ENCODE measurements around the gene CPTP. TPM values are rescaled to one million over a fixed set of nuclear protein-coding genes. Genes with fewer than 3 reads are reported as not detected.

Gene CPTP
- total RNA-seq, 1 experiment from 2014 or later = 14.0 TPM

DNA sequence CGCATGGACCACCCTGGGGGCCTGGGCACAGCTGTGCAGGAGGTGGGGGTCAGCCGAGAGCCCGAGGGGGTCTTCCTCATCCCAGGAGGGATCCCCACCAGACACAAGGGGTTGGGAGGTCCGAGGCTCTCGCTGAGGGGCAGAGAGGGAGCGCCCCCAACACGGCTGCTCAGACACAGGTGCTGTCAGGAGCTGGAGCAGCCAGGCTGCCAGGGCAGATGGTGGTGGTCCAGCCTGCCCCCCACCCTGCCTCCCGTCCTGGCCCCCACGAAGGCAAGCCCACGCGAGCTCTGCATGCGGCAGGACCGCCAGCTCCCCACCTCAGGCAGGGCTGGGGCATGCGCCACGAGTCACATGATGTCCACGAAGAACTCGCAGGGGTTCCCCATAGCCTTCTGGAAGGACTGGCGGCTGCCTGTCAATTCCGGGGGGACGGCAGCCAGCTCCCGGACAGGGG is 11.2 kb downstream of the CPTP start:
- no peak overlapping the region for H2BK15ac ChIP-seq (ENCODE audit: low read depth, low read length)
- no peak overlapping the region for H3K14ac ChIP-seq (ENCODE audit: insufficient read depth, low read length)
- no peaks in the 10 kb centered on the region for H3K27me3 Mint-ChIP-seq (ENCODE audit: low read depth)
- H3K9ac ChIP-seq (ENCODE audit: extremely low read depth, insufficient read length, low read length) = no peak overlapping the region
- H3K9me3 Mint-ChIP-seq = peaks cover 0 to 2% of the 10 kb centered on the region in 2 experiments; a peak in 2 of 5 replicates
- no peak overlapping the region for H3K27ac Mint-ChIP-seq
- H3K36me3 Mint-ChIP-seq (ENCODE audit: insufficient read depth in 1 of 3, low read depth in 3 of 3) = peaks cover 8 to 25% (median 17%) of the 10 kb centered on the region in 3 experiments; a peak in 6 of 7 replicates
- no peak overlapping the region for H2BK120ac ChIP-seq (ENCODE audit: low read depth, low read length, poor library complexity, severe bottlenecking)
- H3K18ac ChIP-seq (ENCODE audit: insufficient read length, low read depth, low read length) = no peak overlapping the region
- H4K8ac ChIP-seq (replicated peaks; ENCODE audit: insufficient read length, low read depth, low read length) = no peak overlapping the region
- no peak overlapping the region for H2BK12ac ChIP-seq (ENCODE audit: insufficient read length, low read depth, low read length)
- no peak overlapping the region for H2AK5ac ChIP-seq (ENCODE audit: insufficient read length, low read length)
- H3K79me1 ChIP-seq (ENCODE audit: insufficient read depth, low read depth, low read length, poor library complexity, severe bottlenecking) = no peaks in the 10 kb centered on the region
- H4K5ac ChIP-seq (ENCODE audit: insufficient read length, low read depth, low read length) = no peak overlapping the region
- no peak overlapping the region for H2BK20ac ChIP-seq (ENCODE audit: low read depth, low read length, poor library complexity, severe bottlenecking)
- no peak for DNase-seq
- TF ChIP-seq, protein P1, sequence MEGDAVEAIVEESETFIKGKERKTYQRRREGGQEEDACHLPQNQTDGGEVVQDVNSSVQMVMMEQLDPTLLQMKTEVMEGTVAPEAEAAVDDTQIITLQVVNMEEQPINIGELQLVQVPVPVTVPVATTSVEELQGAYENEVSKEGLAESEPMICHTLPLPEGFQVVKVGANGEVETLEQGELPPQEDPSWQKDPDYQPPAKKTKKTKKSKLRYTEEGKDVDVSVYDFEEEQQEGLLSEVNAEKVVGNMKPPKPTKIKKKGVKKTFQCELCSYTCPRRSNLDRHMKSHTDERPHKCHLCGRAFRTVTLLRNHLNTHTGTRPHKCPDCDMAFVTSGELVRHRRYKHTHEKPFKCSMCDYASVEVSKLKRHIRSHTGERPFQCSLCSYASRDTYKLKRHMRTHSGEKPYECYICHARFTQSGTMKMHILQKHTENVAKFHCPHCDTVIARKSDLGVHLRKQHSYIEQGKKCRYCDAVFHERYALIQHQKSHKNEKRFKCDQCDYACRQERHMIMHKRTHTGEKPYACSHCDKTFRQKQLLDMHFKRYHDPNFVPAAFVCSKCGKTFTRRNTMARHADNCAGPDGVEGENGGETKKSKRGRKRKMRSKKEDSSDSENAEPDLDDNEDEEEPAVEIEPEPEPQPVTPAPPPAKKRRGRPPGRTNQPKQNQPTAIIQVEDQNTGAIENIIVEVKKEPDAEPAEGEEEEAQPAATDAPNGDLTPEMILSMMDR (conservative IDR thresholded peaks at IDR 0.05) = no peak
- no peak overlapping the region for H3K23ac ChIP-seq (ENCODE audit: insufficient read length, low read depth, low read length)
- H3K4me1 ChIP-seq (ENCODE audit: insufficient read depth, low read length) = no peaks in the 10 kb centered on the region
- no peaks in the 10 kb centered on the region for H4K20me1 ChIP-seq (ENCODE audit: control insufficient read depth, insufficient read depth, insufficient read length)
- H3K23me2 ChIP-seq (ENCODE audit: insufficient read length, low read depth, low read length, poor library complexity, severe bottlenecking) = no peaks in the 10 kb centered on the region
- no peaks in the 10 kb centered on the region for H3K27me3 ChIP-seq (ENCODE audit: insufficient read depth, low read length)
- H3K56ac ChIP-seq (ENCODE audit: insufficient read length, low read depth, low read length) = no peak overlapping the region
- H3K79me2 ChIP-seq (ENCODE audit: insufficient read depth, low read length) = no peaks in the 10 kb centered on the region
- no peak overlapping the region for H2AFZ ChIP-seq (ENCODE audit: low read length)
- H3K4me1 Mint-ChIP-seq = no peaks in the 10 kb centered on the region
- H3T11ph ChIP-seq (ENCODE audit: low read length) = no peak overlapping the region
- H4K91ac ChIP-seq (ENCODE audit: insufficient read length, low read depth, low read length) = no peak overlapping the region
- H3K4me3 Mint-ChIP-seq = no peak overlapping the region
- no peaks in the 10 kb centered on the region for H3K9me3 ChIP-seq (ENCODE audit: control insufficient read depth, low read depth, low read length)
- H3K4ac ChIP-seq (ENCODE audit: low read depth, low read length) = no peak overlapping the region
- WGBS (ENCODE audit: extremely low coverage, insufficient read length, low lambda C conversion rate) = no CpG with 5 or more reads among the region's 21 CpGs
- H2BK5ac ChIP-seq (ENCODE audit: insufficient read length, low read length) = no peak overlapping the region
- H3K4me2 ChIP-seq (ENCODE audit: insufficient read depth, insufficient read length, low read length) = no peak overlapping the region
- H3K27ac ChIP-seq (ENCODE audit: insufficient read length, low read depth, low read length) = no peak overlapping the region
